GM12801 (cell line): ENCODE results near the gene RAD51B.

Experiments
- TF ChIP-seq, protein P1 (sequence below): IDR thresholded peaks from one replicate; pipeline ENCODE4 v1.5.1; 2011; ENCODE audit warnings: control low read depth; ENCODE audit not compliant: insufficient read length; ENCODE audit errors: extremely low read depth

RAD51B gene

GRCh38 chr14:68673464-68673863 is 853.9 kb downstream of the RAD51B start:
- TF ChIP-seq, protein P1, sequence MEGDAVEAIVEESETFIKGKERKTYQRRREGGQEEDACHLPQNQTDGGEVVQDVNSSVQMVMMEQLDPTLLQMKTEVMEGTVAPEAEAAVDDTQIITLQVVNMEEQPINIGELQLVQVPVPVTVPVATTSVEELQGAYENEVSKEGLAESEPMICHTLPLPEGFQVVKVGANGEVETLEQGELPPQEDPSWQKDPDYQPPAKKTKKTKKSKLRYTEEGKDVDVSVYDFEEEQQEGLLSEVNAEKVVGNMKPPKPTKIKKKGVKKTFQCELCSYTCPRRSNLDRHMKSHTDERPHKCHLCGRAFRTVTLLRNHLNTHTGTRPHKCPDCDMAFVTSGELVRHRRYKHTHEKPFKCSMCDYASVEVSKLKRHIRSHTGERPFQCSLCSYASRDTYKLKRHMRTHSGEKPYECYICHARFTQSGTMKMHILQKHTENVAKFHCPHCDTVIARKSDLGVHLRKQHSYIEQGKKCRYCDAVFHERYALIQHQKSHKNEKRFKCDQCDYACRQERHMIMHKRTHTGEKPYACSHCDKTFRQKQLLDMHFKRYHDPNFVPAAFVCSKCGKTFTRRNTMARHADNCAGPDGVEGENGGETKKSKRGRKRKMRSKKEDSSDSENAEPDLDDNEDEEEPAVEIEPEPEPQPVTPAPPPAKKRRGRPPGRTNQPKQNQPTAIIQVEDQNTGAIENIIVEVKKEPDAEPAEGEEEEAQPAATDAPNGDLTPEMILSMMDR = no peak

GRCh38 chr14:68674538-68675232 is 855.1 kb downstream of the RAD51B start:
- TF ChIP-seq, protein P1 = no peak

DNA sequence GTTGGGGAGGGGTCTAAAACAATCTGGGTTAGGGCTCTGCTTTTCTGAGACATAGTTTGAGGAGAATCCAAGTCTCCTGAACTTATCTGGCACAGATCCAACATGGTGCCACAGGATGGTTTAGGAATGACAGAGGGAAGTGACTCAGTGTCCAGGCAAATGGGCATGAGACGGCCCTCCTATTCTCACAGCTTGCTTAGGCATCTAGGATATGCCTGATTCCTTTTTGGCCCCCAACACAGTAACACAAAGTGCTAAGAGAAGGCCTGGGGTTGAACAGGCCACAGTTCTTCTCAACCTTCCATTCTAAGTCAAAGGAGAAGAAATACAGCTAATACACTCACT is 855.6 kb downstream of the RAD51B start:
- TF ChIP-seq, protein P1 = no peak

DNA sequence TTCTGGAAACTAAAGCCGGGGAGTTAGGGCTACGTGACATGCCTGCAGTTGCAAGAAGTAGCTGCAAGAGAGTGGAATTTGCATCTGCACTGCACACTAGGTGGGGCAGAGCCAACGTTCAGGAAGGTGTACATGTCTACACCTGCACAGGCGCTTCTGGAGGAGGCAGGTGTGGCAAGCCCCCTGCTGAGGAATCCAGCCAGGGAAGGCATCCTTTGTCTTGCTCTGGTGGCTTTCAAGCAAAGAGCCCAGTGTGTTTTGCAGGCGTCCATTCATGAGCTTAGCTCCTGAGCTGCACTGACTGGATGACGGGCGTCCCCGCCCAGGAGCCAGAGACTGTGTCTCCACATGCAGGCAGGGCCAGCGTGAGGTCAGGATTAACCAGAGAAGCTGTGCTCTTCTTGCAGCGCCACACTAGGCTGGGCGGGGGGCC is 856.9 kb downstream of the RAD51B start:
- TF ChIP-seq, protein P1 = no peak

DNA sequence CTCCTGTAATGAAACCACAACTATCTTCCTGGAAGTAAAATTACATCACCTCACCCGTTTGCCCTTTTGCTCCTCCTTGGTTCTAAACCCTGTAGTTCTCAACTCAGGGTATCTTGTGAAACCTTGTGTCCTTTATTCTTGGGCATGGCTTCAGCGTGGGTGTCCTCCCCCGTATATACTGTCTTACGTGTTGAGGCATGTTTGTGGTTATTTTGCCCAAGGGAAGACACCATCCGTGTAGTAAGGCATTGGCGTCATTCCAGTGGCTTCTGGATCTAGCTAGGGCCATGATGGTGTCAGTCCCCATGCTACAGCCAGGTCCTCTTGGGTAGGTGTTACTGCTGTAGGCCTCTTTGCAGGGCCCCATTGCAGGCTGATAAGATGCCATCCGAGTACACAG is 857.9 kb downstream of the RAD51B start:
- TF ChIP-seq, protein P1 = no peak

GRCh38 chr14:68677901-68678300 is 858.3 kb downstream of the RAD51B start:
- TF ChIP-seq, protein P1 = no peak

DNA sequence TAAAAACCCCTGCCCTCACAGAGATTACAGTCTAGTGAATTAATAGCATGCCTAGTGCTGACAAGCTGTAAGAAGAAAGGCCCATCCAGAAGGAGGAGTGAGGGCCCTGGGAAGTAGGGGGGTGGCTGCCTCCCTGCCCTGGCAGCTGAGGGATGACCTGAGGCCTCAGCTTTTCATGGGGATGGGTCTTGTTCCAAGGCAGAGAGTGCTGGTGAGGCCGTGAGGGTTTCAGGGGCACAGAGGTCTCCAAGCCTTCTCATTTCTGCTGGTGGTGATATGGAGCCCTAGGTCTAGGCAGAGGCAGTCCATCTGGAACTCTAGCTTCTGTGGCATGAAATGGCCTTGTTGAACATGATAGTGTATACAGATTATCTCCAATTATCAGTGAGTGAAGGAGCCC is 858.9 kb downstream of the RAD51B start:
- TF ChIP-seq, protein P1 = no peak
